K562 (cell line): Measurements from ENCODE around the gene FAM118B. TPM values are rescaled to one million over a fixed set of nuclear protein-coding genes. Genes with fewer than 3 reads are reported as not detected.

Experiments
- ATAC-seq: fragments of 200-7000 bp; cut with Tn5 transposase; 3 replicates; pipeline ENCODE4 v1.9.1; 2020; ENCODE audit warnings: moderate library complexity
- BruUV-seq: library from RNA; stranded (reverse); fragments of 400-500 nt; replicated peaks from 2 replicates; lab custom pipeline; 2021; lab: Mats Ljungman, UMichigan
- CTCF ChIA-PET: fragments of 300-600 bp; formaldehyde crosslinking; extraction: SDS; loops from one replicate; lab custom pipeline; 2021; ENCODE audit warnings: low intra/inter-chr PET ratio; lab: Yijun Ruan, JAX
- POLR2A ChIA-PET: fragments of 300-600, 350-650 bp; sonication (Branson Sonifier 250); formaldehyde crosslinking; extraction: SDS; loops from one replicate; lab custom pipeline; 2021; ENCODE audit warnings: antibody characterized with exemption, inconsistent platforms; lab: Yijun Ruan, JAX
- DNase-seq, 4 experiments: peaks; one replicate each; pipeline versions ENCODE4 v3.0.0 to v3.0.0-alpha.2; 2011 to 2018; ENCODE audit warnings: low spot score in 3 of 4, mixed read lengths in 3 of 4; ENCODE audit errors: extremely low read depth in 1 of 4
- FAIRE-seq: peaks from 2 replicates; lab custom pipeline; 2011; peaks lifted over from hg19 to GRCh38; lab: Jason Lieb, UNC
- H2AFZ ChIP-seq: 2 replicates; pipeline ENCODE4 v1.6.0; 2011; ENCODE audit warnings: low read depth, low read length, control low read depth, inconsistent platforms
- H3K27ac ChIP-seq: fragments of 200-600 bp; 3 replicates; pipeline ENCODE4 v1.8.0; 2011; ENCODE audit warnings: low read depth, mild to moderate bottlenecking, control low read depth, inconsistent platforms, low read length, moderate library complexity, mixed read lengths; ENCODE audit errors: extremely low read depth
- H3K27me3 ChIP-seq, 2 experiments: fragments of 300-600 bp in 1 of 2; 2 replicates in 1 of 2; 3 replicates in 1 of 2; pipeline versions ENCODE4 v1.6.0 to v1.8.0; 2011; ENCODE audit warnings: inconsistent platforms in 2 of 2, low read length in 2 of 2, mild to moderate bottlenecking in 1 of 2, mixed read lengths in 1 of 2, moderate library complexity in 1 of 2; ENCODE audit not compliant: control insufficient read depth in 2 of 2, insufficient read depth in 2 of 2
- H3K36me3 ChIP-seq: fragments of 300-600 bp; 3 replicates; pipeline ENCODE4 v1.8.0; 2011; ENCODE audit warnings: mild to moderate bottlenecking, low read length, inconsistent platforms; ENCODE audit not compliant: control insufficient read depth, insufficient read depth
- H3K4me1 ChIP-seq, 2 experiments: fragments of 200-600 bp in 1 of 2; replicated peaks in 1 of 2; 2 replicates in 1 of 2; 3 replicates in 1 of 2; pipeline versions ENCODE4 v1.5.1 to v1.8.0; 2011; ENCODE audit warnings: inconsistent platforms in 2 of 2, low read length in 2 of 2, mild to moderate bottlenecking in 1 of 2, mixed read lengths in 1 of 2, moderate library complexity in 1 of 2; ENCODE audit not compliant: control insufficient read depth in 2 of 2, insufficient read depth in 2 of 2
- H3K4me2 ChIP-seq: 2 replicates; pipeline ENCODE4 v1.6.1; 2011; ENCODE audit warnings: low read length, control low read depth, inconsistent platforms, mixed read lengths; ENCODE audit not compliant: insufficient read depth
- H3K4me3 ChIP-seq: fragments of 200-600 bp; sonication (generic), shearing (Covaris generic); 2 replicates; pipeline ENCODE4 v1.5.1; 2016; ENCODE audit warnings: control low read depth, inconsistent platforms
- H3K79me2 ChIP-seq: fragments of 200-600 bp; 3 replicates; pipeline ENCODE4 v1.8.0; 2011; ENCODE audit warnings: low read length, inconsistent platforms; ENCODE audit not compliant: control insufficient read depth, insufficient read depth
- H3K9ac ChIP-seq, 2 experiments: 2 replicates each; pipeline versions ENCODE4 v1.6.0 to v1.6.1; 2011; ENCODE audit warnings: low read depth in 2 of 2, low read length in 2 of 2, control low read depth in 1 of 2, inconsistent platforms in 1 of 2, mild to moderate bottlenecking in 1 of 2, mixed read lengths in 1 of 2; ENCODE audit not compliant: insufficient read depth in 1 of 2
- H3K9me1 ChIP-seq: one replicate; pipeline ENCODE4 v1.6.0; 2011; ENCODE audit warnings: inconsistent platforms, mild to moderate bottlenecking, low read length, moderate library complexity; ENCODE audit not compliant: control insufficient read depth, insufficient read depth
- H3K9me3 ChIP-seq: replicated peaks from 2 replicates; pipeline ENCODE4 v1.5.1; 2011; ENCODE audit warnings: low read depth, low read length, inconsistent platforms; ENCODE audit not compliant: control insufficient read depth, insufficient read depth
- H4K20me1 ChIP-seq: replicated peaks from 2 replicates; pipeline ENCODE4 v1.6.1; 2011; ENCODE audit warnings: low read length, inconsistent platforms, mixed read lengths; ENCODE audit not compliant: control insufficient read depth, insufficient read depth
- ZEB2 ChIP-seq: fragments of 450-650 bp; IDR thresholded peaks from 2 replicates; pipeline ENCODE4 v1.6.1; 2016
- whole genome bisulfite sequencing: fragments of 100-300 bp; shearing (Covaris generic); methylation state at CpG from one replicate; pipeline ENCODE4 v1.1.6; 2016; ENCODE audit warnings: low coverage, mixed read lengths; ENCODE audit not compliant: insufficient coverage; ENCODE audit errors: missing lambda C conversion rate; 5-methylcytosine and 5-hydroxymethylcytosine counted together
- in situ Hi-C: fragments of 300-500 bp; cut with MboI; formaldehyde crosslinking; loops from 4 replicates; pipeline ENCODE4 v1.15.0; 2018; ENCODE audit warnings: inconsistent platforms, mixed read lengths
- intact Hi-C: fragments of 100-400 bp; cut with micrococcal nuclease; formaldehyde crosslinking; loops from 2 replicates; pipeline ENCODE4 v1.14.2; 2022
- polyA plus RNA-seq, 8 experiments: library from polyadenylated mRNA; depleted of rRNA in 4 of 8; stranded (reverse) in 5 of 8; unstranded in 3 of 8; fragments of >200 nt; fragmentation: Nextera tagmentation in 2 of 8; fragmentation: Illumina TruSeq in 1 of 8; extraction: Ambion mirVana in 2 of 8; extraction: Trizol in 1 of 8; gene quantifications; 2 replicates each; pipeline versions ENCODE4 v1.2.1 to v1.2.3, GENCODE V29; 2011 to 2014; ENCODE audit warnings: inconsistent platforms in 1 of 8, missing spikeins in 1 of 8
- total RNA-seq, 7 experiments: library from RNA; depleted of rRNA in 6 of 7; stranded (reverse); fragments of >200 nt in 6 of 7; fragmentation: Illumina TruSeq in 2 of 7; extraction: Trizol in 2 of 7; gene quantifications; 2 replicates each; pipeline versions ENCODE4 v1.2.1 to v1.2.3, GENCODE V29; 2011 to 2021; ENCODE audit warnings: low replicate concordance in 1 of 7
- TF ChIP-seq, protein P1 (sequence below): fragments of 450-650 bp; IDR thresholded peaks from 2 replicates; pipeline ENCODE4 v1.6.1; 2014; ENCODE audit warnings: low read depth, mild to moderate bottlenecking, moderate library complexity, borderline replicate concordance
- TF ChIP-seq, protein P2 (sequence below): fragments of 200-600 bp; sonication (generic); IDR thresholded peaks from one replicate; pipeline ENCODE4 v1.6.1; 2012; ENCODE audit warnings: mild to moderate bottlenecking, low read depth, low read length, inconsistent platforms

FAM118B gene
- total and polyA plus RNA-seq, 9 of the 15 experiments (the other 6 are each of a cell fraction or from before 2014, with no cell fraction given) = 12.0 to 49.0 (median 22.1) TPM

DNA sequence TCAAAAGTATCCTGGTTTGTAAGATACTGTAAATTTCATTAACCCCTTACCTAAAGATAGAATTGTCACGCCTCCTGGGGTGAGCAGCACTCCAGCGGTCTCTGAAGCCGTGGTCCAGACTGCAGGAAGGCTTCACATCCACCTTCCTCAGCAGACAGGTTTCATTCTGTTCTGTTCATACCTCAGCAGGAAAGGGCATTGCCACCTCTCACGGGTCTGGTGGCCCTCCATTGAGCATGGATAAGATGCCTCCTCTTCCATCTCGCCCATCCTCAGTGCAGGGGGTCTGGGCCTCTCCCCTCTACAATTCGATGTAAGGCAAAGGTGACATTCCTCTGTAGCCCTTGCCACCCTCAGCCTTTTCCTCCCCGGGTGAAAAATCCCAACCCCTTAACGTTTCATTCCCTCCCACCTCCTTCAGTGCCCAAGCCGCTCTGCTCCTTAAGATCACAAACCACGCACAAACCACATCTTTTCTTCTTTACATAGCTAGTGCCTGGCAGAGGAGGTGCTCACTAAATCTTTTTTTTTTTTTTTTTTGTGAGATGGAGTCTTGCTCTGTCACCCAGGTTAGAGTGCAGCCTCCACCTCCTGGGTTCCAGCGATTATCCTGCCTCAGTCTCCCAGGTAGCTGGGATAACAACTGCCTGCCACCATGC is 28.7 kb upstream of the FAM118B start:
- CTCF ChIA-PET = no interaction called here
- intact Hi-C loops (no loop called here), in situ Hi-C loops (no loop called here)
- H3K27ac ChIP-seq = no peak overlapping the region
- BruUV-seq = no TSS peak
- H3K9me3 ChIP-seq = peaks cover 3% of the 10 kb centered on the region; the same call in 1 of the 2 replicates
- no peaks in the 10 kb centered on the region for H3K4me1 ChIP-seq
- no peaks in the 10 kb centered on the region for H3K36me3 ChIP-seq
- H4K20me1 ChIP-seq = no peaks in the 10 kb centered on the region
- 55% methylated on average over 11 of the region's 11 CpGs for WGBS
- FAIRE-seq (no peak), ATAC-seq (no peak)
- H3K79me2 ChIP-seq = no peaks in the 10 kb centered on the region
- TF ChIP-seq ZEB2 = no peak
- TF ChIP-seq, protein P1, sequence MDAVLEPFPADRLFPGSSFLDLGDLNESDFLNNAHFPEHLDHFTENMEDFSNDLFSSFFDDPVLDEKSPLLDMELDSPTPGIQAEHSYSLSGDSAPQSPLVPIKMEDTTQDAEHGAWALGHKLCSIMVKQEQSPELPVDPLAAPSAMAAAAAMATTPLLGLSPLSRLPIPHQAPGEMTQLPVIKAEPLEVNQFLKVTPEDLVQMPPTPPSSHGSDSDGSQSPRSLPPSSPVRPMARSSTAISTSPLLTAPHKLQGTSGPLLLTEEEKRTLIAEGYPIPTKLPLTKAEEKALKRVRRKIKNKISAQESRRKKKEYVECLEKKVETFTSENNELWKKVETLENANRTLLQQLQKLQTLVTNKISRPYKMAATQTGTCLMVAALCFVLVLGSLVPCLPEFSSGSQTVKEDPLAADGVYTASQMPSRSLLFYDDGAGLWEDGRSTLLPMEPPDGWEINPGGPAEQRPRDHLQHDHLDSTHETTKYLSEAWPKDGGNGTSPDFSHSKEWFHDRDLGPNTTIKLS = no peak
- TF ChIP-seq, protein P2, sequence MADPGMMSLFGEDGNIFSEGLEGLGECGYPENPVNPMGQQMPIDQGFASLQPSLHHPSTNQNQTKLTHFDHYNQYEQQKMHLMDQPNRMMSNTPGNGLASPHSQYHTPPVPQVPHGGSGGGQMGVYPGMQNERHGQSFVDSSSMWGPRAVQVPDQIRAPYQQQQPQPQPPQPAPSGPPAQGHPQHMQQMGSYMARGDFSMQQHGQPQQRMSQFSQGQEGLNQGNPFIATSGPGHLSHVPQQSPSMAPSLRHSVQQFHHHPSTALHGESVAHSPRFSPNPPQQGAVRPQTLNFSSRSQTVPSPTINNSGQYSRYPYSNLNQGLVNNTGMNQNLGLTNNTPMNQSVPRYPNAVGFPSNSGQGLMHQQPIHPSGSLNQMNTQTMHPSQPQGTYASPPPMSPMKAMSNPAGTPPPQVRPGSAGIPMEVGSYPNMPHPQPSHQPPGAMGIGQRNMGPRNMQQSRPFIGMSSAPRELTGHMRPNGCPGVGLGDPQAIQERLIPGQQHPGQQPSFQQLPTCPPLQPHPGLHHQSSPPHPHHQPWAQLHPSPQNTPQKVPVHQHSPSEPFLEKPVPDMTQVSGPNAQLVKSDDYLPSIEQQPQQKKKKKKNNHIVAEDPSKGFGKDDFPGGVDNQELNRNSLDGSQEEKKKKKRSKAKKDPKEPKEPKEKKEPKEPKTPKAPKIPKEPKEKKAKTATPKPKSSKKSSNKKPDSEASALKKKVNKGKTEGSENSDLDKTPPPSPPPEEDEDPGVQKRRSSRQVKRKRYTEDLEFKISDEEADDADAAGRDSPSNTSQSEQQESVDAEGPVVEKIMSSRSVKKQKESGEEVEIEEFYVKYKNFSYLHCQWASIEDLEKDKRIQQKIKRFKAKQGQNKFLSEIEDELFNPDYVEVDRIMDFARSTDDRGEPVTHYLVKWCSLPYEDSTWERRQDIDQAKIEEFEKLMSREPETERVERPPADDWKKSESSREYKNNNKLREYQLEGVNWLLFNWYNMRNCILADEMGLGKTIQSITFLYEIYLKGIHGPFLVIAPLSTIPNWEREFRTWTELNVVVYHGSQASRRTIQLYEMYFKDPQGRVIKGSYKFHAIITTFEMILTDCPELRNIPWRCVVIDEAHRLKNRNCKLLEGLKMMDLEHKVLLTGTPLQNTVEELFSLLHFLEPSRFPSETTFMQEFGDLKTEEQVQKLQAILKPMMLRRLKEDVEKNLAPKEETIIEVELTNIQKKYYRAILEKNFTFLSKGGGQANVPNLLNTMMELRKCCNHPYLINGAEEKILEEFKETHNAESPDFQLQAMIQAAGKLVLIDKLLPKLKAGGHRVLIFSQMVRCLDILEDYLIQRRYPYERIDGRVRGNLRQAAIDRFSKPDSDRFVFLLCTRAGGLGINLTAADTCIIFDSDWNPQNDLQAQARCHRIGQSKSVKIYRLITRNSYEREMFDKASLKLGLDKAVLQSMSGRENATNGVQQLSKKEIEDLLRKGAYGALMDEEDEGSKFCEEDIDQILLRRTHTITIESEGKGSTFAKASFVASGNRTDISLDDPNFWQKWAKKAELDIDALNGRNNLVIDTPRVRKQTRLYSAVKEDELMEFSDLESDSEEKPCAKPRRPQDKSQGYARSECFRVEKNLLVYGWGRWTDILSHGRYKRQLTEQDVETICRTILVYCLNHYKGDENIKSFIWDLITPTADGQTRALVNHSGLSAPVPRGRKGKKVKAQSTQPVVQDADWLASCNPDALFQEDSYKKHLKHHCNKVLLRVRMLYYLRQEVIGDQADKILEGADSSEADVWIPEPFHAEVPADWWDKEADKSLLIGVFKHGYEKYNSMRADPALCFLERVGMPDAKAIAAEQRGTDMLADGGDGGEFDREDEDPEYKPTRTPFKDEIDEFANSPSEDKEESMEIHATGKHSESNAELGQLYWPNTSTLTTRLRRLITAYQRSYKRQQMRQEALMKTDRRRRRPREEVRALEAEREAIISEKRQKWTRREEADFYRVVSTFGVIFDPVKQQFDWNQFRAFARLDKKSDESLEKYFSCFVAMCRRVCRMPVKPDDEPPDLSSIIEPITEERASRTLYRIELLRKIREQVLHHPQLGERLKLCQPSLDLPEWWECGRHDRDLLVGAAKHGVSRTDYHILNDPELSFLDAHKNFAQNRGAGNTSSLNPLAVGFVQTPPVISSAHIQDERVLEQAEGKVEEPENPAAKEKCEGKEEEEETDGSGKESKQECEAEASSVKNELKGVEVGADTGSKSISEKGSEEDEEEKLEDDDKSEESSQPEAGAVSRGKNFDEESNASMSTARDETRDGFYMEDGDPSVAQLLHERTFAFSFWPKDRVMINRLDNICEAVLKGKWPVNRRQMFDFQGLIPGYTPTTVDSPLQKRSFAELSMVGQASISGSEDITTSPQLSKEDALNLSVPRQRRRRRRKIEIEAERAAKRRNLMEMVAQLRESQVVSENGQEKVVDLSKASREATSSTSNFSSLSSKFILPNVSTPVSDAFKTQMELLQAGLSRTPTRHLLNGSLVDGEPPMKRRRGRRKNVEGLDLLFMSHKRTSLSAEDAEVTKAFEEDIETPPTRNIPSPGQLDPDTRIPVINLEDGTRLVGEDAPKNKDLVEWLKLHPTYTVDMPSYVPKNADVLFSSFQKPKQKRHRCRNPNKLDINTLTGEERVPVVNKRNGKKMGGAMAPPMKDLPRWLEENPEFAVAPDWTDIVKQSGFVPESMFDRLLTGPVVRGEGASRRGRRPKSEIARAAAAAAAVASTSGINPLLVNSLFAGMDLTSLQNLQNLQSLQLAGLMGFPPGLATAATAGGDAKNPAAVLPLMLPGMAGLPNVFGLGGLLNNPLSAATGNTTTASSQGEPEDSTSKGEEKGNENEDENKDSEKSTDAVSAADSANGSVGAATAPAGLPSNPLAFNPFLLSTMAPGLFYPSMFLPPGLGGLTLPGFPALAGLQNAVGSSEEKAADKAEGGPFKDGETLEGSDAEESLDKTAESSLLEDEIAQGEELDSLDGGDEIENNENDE = no peak
- TF ChIP-seq, all 486 proteins: peak for 0
- Histone ChIP-seq H3K9ac (no peak overlapping the region), H2AFZ (no peak overlapping the region), H3K27me3 (no peaks in the 10 kb centered on the region; a peak in 1 of 5 replicates), H3K4me3 (no peak overlapping the region), H3K4me2 (no peak overlapping the region), H3K9me1 (no peaks in the 10 kb centered on the region)
- no peak for DNase-seq
- POLR2A ChIA-PET = no interaction called here
